NCI-H526 (cell line): Measurements from ENCODE around the gene KL.

Source experiments
- DNase-seq, 2 experiments: peaks; one replicate each; lab custom pipeline; 2025; lab: John Stamatoyannopoulos, UW

The KL gene

GRCh38 chr13:33081666-33082065 lies 65.4 kb downstream of the KL start:
- no peak for DNase-seq

GRCh38 chr13:33083054-33083453 lies 66.8 kb downstream of the KL start:
- no peak for DNase-seq

- DNase-seq = no peak
These were observed 70.9 kb downstream of the KL start for GRCh38 chr13:33087091-33087490.

GRCh38 chr13:33087790-33088189 lies 71.6 kb downstream of the KL start:
- no peak for DNase-seq

GRCh38 chr13:33089311-33089710 lies 73.1 kb downstream of the KL start:
- DNase-seq = no peak

GRCh38 chr13:33090755-33091414 lies 74.7 kb downstream of the KL start:
- peak in 1 of 2 experiments; percentile 10 for DNase-seq

GRCh38 chr13:33091415-33091774 lies 75.2 kb downstream of the KL start:
- no peak for DNase-seq

- DNase-seq = peak; percentile 81 to 82
These were observed 76.1 kb downstream of the KL start for GRCh38 chr13:33092073-33092987.

GRCh38 chr13:33096886-33097605 lies 80.8 kb downstream of the KL start:
- no peak for DNase-seq

- DNase-seq = no peak
These were observed 83.6 kb downstream of the KL start for GRCh38 chr13:33099860-33100259.

- DNase-seq = no peak
These were observed 84.7 kb downstream of the KL start for GRCh38 chr13:33100886-33101285.

- no peak for DNase-seq
These were observed 85.6 kb downstream of the KL start for GRCh38 chr13:33101835-33102234.

GRCh38 chr13:33103457-33103856 lies 87.2 kb downstream of the KL start:
- no peak for DNase-seq

- no peak for DNase-seq
These were observed 89.3 kb downstream of the KL start for GRCh38 chr13:33105387-33106005.

- no peak for DNase-seq
These were observed 90.6 kb downstream of the KL start for GRCh38 chr13:33106656-33107360.

- DNase-seq = no peak
These were observed 91.1 kb downstream of the KL start for GRCh38 chr13:33107361-33107760.

- no peak for DNase-seq
These were observed 92.4 kb downstream of the KL start for GRCh38 chr13:33108620-33109019.

- no peak for DNase-seq
These were observed 93.1 kb downstream of the KL start for GRCh38 chr13:33109271-33109697.

GRCh38 chr13:33109801-33110200 lies 93.6 kb downstream of the KL start:
- DNase-seq = peak in 1 of 2 experiments; percentile 14

GRCh38 chr13:33110386-33110712 lies 94.1 kb downstream of the KL start:
- no peak for DNase-seq

- DNase-seq = peak in 1 of 2 experiments; percentile 45
These were observed 94.6 kb downstream of the KL start for GRCh38 chr13:33110713-33111413.
